Tibial artery (tissue), 4 donors: ENCODE data around the gene HOXB2.

Experiments used
- DNase-seq, 2 donors: peaks; one replicate each; pipeline ENCODE4 v3.0.0-alpha.2; 2019
- H3K27ac ChIP-seq, 2 donors: fragments of 200-600 bp; sonication (generic) in 1 of 2; 1 replicate in 1 of 2; 2 replicates in 1 of 2; pipeline ENCODE4 v1.5.1; 2018 to 2019; ENCODE audit warnings: mild to moderate bottlenecking in 1 of 2
- H3K27me3 ChIP-seq, 2 donors: fragments of 200-600 bp; sonication (generic) in 1 of 2; one replicate each; pipeline versions ENCODE4 v1.5.1 to v1.6.0; 2016 to 2019
- H3K36me3 ChIP-seq, 3 donors: fragments of 200-600 bp; sonication (generic) in 2 of 3; one replicate each; pipeline ENCODE4 v1.5.1; 2016 to 2019; ENCODE audit warnings: mild to moderate bottlenecking in 2 of 3
- H3K4me1 ChIP-seq, 4 donors: fragments of 200-600 bp; sonication (generic) in 2 of 4; 1 replicate in 3 of 4; 2 replicates in 1 of 4; pipeline ENCODE4 v1.5.1; 2016 to 2019
- H3K4me3 ChIP-seq, 2 donors: fragments of 200-600 bp; sonication (generic) in 1 of 2; 1 replicate in 1 of 2; 2 replicates in 1 of 2; pipeline ENCODE4 v1.5.1; 2018 to 2019; ENCODE audit warnings: mild to moderate bottlenecking in 2 of 2
- H3K9me3 ChIP-seq, 3 donors: fragments of 200-600 bp; sonication (generic) in 1 of 3; one replicate each; pipeline ENCODE4 v1.5.1; 2016 to 2019
- CTCF ChIP-seq, 2 experiments: fragments of 200-600 bp in 1 of 2; fragments of 450-650 bp in 1 of 2; IDR thresholded peaks; one replicate each; pipeline ENCODE4 v1.5.1; 2017 to 2019; ENCODE audit warnings: antibody characterized with exemption in 2 of 2, mild to moderate bottlenecking in 1 of 2, moderate library complexity in 1 of 2
- intact Hi-C: fragments of 100-400 bp; cut with DNase I; formaldehyde crosslinking; loops from one replicate; pipeline ENCODE4 v1.15.0; 2023; ENCODE audit warnings: low total_unique reads

The HOXB2 gene

GRCh38 chr17:48499735-48500434, 45.0 kb downstream of the HOXB2 start:
- Histone ChIP-seq H3K4me1 (no peaks in the 10 kb centered on the region), H3K27ac (no peak overlapping the region), H3K4me3 (no peak overlapping the region), H3K27me3 (peaks cover 0 to 35% of the 10 kb centered on the region in 2 donors), H3K9me3 (no peaks in the 10 kb centered on the region), H3K36me3 (no peaks in the 10 kb centered on the region)
- no peak for DNase-seq
- intact Hi-C loops = no loop called here
- TF ChIP-seq CTCF (IDR thresholded peaks at IDR 0.05) = no peak

GRCh38 chr17:48499248-48499647, 45.7 kb downstream of the HOXB2 start:
- intact Hi-C loops = no loop called here
- Histone ChIP-seq H3K27me3 (peaks cover 0 to 32% of the 10 kb centered on the region in 2 donors), H3K4me3 (no peak overlapping the region), H3K36me3 (no peaks in the 10 kb centered on the region), H3K27ac (no peak overlapping the region), H3K4me1 (no peaks in the 10 kb centered on the region), H3K9me3 (no peaks in the 10 kb centered on the region)
- no peak for DNase-seq
- no peak for TF ChIP-seq CTCF (IDR thresholded peaks at IDR 0.05)

- H3K27ac ChIP-seq = no peak overlapping the region
- TF ChIP-seq CTCF (IDR thresholded peaks at IDR 0.05) = no peak
- H3K4me1 ChIP-seq = no peaks in the 10 kb centered on the region
- H3K4me3 ChIP-seq = no peak overlapping the region
- DNase-seq = no peak
- H3K9me3 ChIP-seq = no peaks in the 10 kb centered on the region
- H3K27me3 ChIP-seq = peaks cover 0 to 30% of the 10 kb centered on the region in 2 donors
- no peaks in the 10 kb centered on the region for H3K36me3 ChIP-seq
- intact Hi-C loops = no loop called here
These were observed 46.6 kb downstream of the HOXB2 start for GRCh38 chr17:48498164-48498850.

- Histone ChIP-seq H3K9me3 (no peaks in the 10 kb centered on the region), H3K4me3 (no peak overlapping the region), H3K4me1 (peaks cover 0 to 11% (median 8%) of the 10 kb centered on the region in 4 donors), H3K27me3 (peaks cover 0 to 32% of the 10 kb centered on the region in 2 donors), H3K27ac (no peak overlapping the region), H3K36me3 (no peaks in the 10 kb centered on the region)
- TF ChIP-seq CTCF (IDR thresholded peaks at IDR 0.05) = no peak
- DNase-seq = no peak
- intact Hi-C loops = no loop called here
These were observed 47.8 kb downstream of the HOXB2 start for GRCh38 chr17:48497103-48497502.

- no peaks in the 10 kb centered on the region for H3K9me3 ChIP-seq
- no peak overlapping the region for H3K4me3 ChIP-seq
- peaks cover 0 to 51% of the 10 kb centered on the region in 2 donors for H3K27me3 ChIP-seq
- no peak overlapping the region for H3K27ac ChIP-seq
- H3K36me3 ChIP-seq = no peaks in the 10 kb centered on the region
- peaks cover 0 to 11% (median 8%) of the 10 kb centered on the region in 4 donors for H3K4me1 ChIP-seq
- intact Hi-C loops = no loop called here
- no peak for DNase-seq
- TF ChIP-seq CTCF (IDR thresholded peaks at IDR 0.05) = no peak
These were observed 50.6 kb downstream of the HOXB2 start for GRCh38 chr17:48494335-48494734.
